Breast epithelium (tissue), 4 donors: ENCODE data around the gene ANKRD65. TPM values are rescaled to one million over a fixed set of nuclear protein-coding genes. Genes with fewer than 3 reads are reported as not detected.

Experiments used
- DNase-seq, 2 donors: peaks; one replicate each; pipeline ENCODE4 v3.0.0-alpha.2; 2019; ENCODE audit warnings: low spot score in 2 of 2
- H3K27ac ChIP-seq, 2 donors: fragments of 200-600 bp; sonication (generic) in 1 of 2; one replicate each; pipeline ENCODE4 v1.5.1; 2016 to 2019; ENCODE audit warnings: mild to moderate bottlenecking in 1 of 2
- H3K27me3 ChIP-seq, 2 donors: fragments of 200-600 bp; sonication (generic) in 1 of 2; one replicate each; pipeline versions ENCODE4 v1.5.1 to v1.6.0; 2017 to 2019; ENCODE audit warnings: control low read depth in 1 of 2, mild to moderate bottlenecking in 1 of 2
- H3K36me3 ChIP-seq: fragments of 200-600 bp; one replicate; pipeline ENCODE4 v1.5.1; 2019
- H3K4me1 ChIP-seq, 2 donors: fragments of 200-600 bp; sonication (generic); one replicate each; pipeline ENCODE4 v1.5.1; 2016 to 2019; ENCODE audit warnings: control low read depth in 1 of 2
- H3K4me3 ChIP-seq, 3 donors: fragments of 200-600 bp; sonication (generic); 1 replicate in 2 of 3; 2 replicates in 1 of 3; pipeline ENCODE4 v1.5.1; 2016 to 2019; ENCODE audit warnings: mild to moderate bottlenecking in 3 of 3, moderate library complexity in 2 of 3
- H3K9me3 ChIP-seq, 2 donors: fragments of 200-600 bp; sonication (generic) in 1 of 2; one replicate each; pipeline ENCODE4 v1.5.1; 2016 to 2019; ENCODE audit warnings: control low read depth in 1 of 2
- POLR2A ChIP-seq: fragments of 450-650 bp; IDR thresholded peaks from one replicate; pipeline ENCODE4 v1.6.1; 2016; ENCODE audit warnings: antibody characterized with exemption, mild to moderate bottlenecking, moderate library complexity
- POLR2AphosphoS5 ChIP-seq, 3 donors: sonication (generic); formaldehyde crosslinking; IDR thresholded peaks; one replicate each; pipeline ENCODE4 v1.6.1; 2017; ENCODE audit warnings: antibody characterized with exemption in 3 of 3
- intact Hi-C: fragments of 100-400 bp; cut with DNase I; formaldehyde crosslinking; loops from one replicate; pipeline ENCODE4 v1.15.1; 2023; ENCODE audit warnings: low total_unique reads
- total RNA-seq, 3 donors: library from RNA; depleted of rRNA; stranded (reverse); fragments of >200 nt; gene quantifications; one replicate each; pipeline ENCODE4 v1.1.0, GENCODE V29; 2016
- TF ChIP-seq, protein P1 (sequence below), 3 donors: fragments of 450-650 bp; IDR thresholded peaks; one replicate each; pipeline ENCODE4 v1.5.1; 2016 to 2017; ENCODE audit warnings: antibody characterized with exemption in 3 of 3, mild to moderate bottlenecking in 3 of 3, moderate library complexity in 3 of 3

Gene ANKRD65
- total RNA-seq, 3 donors from 2014 or later, result 10.2 to 16.0 (median 12.2) TPM

DNA sequence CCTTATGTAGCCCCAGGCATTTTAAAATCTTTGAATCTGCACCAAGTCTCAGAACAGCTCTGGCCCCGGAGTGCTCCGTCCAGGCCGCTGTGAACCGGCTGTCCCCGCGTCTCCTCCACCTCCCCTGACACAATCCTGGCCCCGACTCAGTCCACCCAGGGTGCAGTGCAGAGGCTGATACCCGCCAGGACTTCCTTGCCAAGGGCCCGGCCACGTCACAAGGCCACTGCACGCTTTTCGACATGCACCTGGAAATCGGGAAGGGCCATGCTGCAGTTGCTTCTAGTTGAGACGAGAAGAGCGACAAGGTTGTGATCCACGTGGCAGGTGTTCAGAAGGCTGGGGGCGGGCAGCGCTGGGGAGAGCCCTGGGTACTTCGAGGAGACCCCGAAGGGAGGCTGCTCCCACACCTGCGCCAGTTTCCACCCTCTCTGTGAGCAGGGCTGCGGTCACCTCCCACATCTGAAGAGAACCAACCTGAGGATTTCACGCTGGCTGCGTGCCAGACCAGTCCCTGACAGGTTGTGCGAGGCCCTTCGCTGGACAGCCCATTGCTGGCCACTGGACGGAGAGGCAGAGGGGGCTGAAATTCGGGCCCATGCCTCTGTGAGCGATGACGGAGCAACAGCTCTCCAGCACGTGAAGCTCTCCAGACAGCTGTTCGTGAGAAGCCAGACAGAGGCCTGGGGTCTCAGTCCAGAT lies 21.1 kb upstream of the ANKRD65 start:
- intact Hi-C loops, result loop anchor here (5.0 kb wide), 1 partner anchor 185 kb away; no protein-coding TSS in a partner anchor
- no peak for DNase-seq
- no peak overlapping the region for H3K4me3 ChIP-seq
- no peak overlapping the region for H3K27ac ChIP-seq
- TF ChIP-seq POLR2AphosphoS5 (IDR thresholded peaks at IDR 0.05), result no peak
- TF ChIP-seq, protein P1, sequence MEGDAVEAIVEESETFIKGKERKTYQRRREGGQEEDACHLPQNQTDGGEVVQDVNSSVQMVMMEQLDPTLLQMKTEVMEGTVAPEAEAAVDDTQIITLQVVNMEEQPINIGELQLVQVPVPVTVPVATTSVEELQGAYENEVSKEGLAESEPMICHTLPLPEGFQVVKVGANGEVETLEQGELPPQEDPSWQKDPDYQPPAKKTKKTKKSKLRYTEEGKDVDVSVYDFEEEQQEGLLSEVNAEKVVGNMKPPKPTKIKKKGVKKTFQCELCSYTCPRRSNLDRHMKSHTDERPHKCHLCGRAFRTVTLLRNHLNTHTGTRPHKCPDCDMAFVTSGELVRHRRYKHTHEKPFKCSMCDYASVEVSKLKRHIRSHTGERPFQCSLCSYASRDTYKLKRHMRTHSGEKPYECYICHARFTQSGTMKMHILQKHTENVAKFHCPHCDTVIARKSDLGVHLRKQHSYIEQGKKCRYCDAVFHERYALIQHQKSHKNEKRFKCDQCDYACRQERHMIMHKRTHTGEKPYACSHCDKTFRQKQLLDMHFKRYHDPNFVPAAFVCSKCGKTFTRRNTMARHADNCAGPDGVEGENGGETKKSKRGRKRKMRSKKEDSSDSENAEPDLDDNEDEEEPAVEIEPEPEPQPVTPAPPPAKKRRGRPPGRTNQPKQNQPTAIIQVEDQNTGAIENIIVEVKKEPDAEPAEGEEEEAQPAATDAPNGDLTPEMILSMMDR (IDR thresholded peaks at IDR 0.05), result no peak
- TF ChIP-seq POLR2A, result no peak
- peaks cover 0 to 11% of the 10 kb centered on the region in 2 donors for H3K4me1 ChIP-seq
- no peaks in the 10 kb centered on the region for H3K36me3 ChIP-seq
- no peaks in the 10 kb centered on the region for H3K27me3 ChIP-seq
- no peaks in the 10 kb centered on the region for H3K9me3 ChIP-seq

DNA sequence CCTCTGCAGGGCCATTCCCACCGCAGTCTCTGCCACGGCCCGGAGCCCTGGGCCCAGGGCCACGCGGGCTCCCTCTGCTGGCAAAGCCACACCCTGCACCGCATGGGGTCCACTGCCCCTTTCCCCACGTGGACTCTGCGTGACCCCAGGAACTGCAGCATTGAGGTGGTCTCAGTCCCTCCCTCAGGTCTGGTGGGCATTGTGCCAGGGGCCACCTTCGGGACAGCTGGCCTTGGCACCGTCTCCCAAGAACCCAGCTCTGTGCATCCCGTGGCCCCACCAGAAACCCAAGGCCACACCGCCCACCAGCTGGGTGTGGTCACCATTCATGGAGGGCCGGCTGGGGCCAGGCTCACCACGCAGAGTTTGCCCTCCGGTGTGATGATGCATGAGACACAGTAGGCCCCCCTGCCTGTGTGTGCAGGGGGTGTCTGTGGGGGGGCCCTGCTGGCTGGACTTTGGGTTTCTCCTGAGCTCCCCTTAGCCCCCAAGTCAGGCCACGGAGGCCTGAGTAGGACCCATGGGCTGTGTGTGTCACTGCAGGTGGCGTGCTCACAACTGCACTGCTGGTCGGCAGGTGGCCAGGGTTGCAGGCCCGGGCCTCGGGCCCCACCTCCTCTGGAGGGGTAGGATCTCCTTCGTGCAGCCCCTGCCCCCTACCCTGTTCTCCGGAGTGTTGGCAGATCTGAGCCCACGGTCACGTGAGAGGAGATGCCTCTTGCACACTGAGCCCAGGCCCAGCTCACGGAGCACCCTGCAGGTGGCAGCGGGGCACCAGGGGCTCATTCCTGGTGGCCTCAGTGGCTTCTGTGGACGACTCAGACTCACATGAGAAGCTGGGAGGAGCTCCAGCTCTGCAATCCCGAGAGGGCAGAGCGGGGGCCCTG lies 20.2 kb upstream of the ANKRD65 start:
- Histone ChIP-seq H3K36me3 (no peaks in the 10 kb centered on the region), H3K27me3 (no peaks in the 10 kb centered on the region), H3K27ac (peak overlapping the region in 1 of 2 donors; percentile 4), H3K4me3 (no peak overlapping the region), H3K9me3 (no peaks in the 10 kb centered on the region), H3K4me1 (peaks cover 0 to 17% of the 10 kb centered on the region in 2 donors)
- peak in 1 of 2 donors; percentile 63 for DNase-seq
- TF ChIP-seq POLR2AphosphoS5 (IDR thresholded peaks at IDR 0.05) (peak in 1 of 3 donors; percentile 39), POLR2A (no peak)
- TF ChIP-seq, protein P1 (IDR thresholded peaks at IDR 0.05), result peak; percentile 66 to 88 (median 69)
- intact Hi-C loops, result loop anchor here (5.0 kb wide), 1 partner anchor 184 kb away; no protein-coding TSS in a partner anchor

DNA sequence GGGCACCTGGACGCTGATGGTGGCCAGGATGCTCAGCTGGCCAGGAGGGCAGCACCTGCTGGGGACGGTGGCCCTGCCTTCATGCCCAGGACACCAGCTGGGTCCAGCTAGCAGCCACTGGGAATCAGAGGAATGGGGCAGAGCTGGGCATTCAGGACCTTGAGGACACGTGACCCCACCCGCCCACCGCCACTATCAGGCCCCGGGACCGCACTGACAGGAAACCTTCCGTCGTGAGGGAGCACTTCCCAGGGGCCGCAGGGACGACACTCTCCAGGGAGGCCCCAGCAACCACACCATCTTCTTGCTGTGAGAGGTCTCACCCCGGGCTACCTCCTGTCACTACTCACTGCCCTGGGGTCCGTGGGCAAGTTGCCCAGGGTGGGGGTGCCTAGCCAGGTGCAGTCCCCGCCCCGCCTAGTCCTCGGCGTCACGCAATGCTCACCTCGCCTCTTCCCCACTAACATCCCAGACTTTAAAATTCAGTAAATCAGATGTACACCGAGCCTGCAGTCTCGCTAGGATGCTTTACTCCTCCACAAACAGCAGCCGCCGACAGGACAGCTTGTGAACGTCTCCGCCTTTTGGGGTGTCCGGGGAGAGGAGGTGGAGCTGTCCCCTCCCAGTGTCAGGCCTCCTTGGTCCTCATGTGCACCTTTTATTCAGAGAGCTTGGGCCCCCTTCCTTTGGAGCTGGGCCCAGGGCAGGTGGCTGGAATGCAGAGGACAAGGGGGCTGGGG lies 19.4 kb upstream of the ANKRD65 start:
- Histone ChIP-seq H3K27ac (peak overlapping the region in 1 of 2 donors; percentile 4), H3K4me1 (peaks cover 3 to 20% of the 10 kb centered on the region in 2 donors), H3K36me3 (no peaks in the 10 kb centered on the region), H3K9me3 (no peaks in the 10 kb centered on the region), H3K27me3 (no peaks in the 10 kb centered on the region), H3K4me3 (no peak overlapping the region)
- TF ChIP-seq POLR2A, result no peak
- TF ChIP-seq POLR2AphosphoS5 (IDR thresholded peaks at IDR 0.05), result no peak
- TF ChIP-seq, protein P1 (IDR thresholded peaks at IDR 0.05), result no peak
- no peak for DNase-seq
- intact Hi-C loops, result loop anchor here (5.0 kb wide), 1 partner anchor 183 kb away; no protein-coding TSS in a partner anchor

DNA sequence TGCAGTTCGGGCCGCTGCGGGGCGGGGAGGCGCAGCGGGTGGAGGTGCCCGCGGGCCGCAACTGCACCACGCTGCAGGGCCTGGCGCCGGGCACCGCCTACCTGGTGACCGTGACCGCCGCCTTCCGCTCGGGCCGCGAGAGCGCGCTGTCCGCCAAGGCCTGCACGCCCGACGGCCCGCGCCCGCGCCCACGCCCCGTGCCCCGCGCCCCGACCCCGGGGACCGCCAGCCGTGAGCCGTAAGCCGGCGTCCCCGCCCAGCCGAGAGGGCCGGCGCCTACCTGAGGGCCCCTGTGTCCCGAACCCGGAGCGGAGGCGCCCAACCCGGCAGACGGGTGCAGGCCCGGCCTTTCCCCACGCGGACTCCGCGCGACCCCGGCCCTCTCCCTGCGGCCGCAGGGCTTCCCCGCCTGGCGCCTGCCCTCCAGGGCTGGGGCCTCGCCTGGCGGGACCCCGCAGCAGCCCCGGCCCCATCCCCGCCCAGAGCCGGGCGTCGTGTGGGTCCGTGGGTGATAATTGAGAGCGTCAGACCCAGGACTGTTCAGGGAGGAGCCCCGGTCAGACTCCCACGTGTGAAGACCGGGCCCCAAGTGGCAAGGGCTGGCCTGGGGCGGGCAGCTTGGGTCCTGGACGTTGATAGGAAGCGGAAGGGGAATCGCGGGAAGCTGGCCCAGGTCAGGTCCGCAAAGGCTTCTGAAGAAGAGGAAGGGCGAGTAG lies 18.6 kb upstream of the ANKRD65 start:
- DNase-seq, result no peak
- Histone ChIP-seq H3K4me3 (no peak overlapping the region), H3K27ac (no peak overlapping the region), H3K36me3 (no peaks in the 10 kb centered on the region), H3K4me1 (peaks cover 8 to 24% of the 10 kb centered on the region in 2 donors), H3K27me3 (no peaks in the 10 kb centered on the region), H3K9me3 (no peaks in the 10 kb centered on the region)
- intact Hi-C loops, result loop anchor here (5.0 kb wide), 1 partner anchor 182 kb away; no protein-coding TSS in a partner anchor
- TF ChIP-seq, protein P1 (IDR thresholded peaks at IDR 0.05), result no peak
